Measurements from ENCODE around the gene PTPRT.

The PTPRT gene

DNA sequence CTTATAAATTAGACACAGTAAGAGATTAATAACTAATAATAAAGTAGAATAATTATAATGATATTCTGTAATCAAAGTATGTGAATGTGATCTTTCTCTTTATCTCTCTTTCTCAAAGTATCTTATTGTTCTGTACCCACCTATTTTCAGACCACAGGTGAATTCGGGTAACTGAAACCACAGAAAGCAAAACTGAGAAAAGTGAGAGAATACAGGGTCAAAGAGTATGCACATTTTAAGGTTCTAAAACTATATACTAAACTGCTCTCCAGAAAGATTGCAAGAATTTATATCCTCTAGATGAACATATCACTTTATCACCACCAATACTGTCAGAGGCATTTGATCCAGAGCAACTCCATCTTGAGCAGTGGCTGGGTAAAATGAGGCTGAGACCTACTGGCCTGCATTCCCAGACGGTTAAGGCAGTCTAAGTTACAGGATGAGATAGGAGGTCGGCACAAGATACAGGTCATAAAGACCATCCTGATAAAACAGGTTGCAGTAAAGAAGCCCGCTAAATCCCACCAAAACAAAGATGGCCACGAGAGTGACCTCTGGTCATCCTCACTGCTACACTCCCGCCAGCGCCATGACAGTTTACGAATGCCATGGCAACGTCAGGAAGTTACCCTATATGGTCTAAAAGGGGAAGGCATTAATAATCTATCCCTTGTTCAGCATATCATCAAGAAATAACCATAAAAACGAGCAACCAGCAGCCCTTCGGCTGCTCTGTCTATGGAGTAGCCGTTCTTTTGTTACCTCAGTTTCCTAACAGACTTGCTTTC, 211.3 kb downstream of the PTPRT start:
- ChIA-PET POLR2A (ENCODE audit: low non-redundant PET) (no interaction called here), CTCF (interaction anchor here (0.6 kb wide), 1 partner anchor 827 kb away, joined by 4 read pairs; no protein-coding TSS in a partner anchor)
- TF ChIP-seq, protein P1, sequence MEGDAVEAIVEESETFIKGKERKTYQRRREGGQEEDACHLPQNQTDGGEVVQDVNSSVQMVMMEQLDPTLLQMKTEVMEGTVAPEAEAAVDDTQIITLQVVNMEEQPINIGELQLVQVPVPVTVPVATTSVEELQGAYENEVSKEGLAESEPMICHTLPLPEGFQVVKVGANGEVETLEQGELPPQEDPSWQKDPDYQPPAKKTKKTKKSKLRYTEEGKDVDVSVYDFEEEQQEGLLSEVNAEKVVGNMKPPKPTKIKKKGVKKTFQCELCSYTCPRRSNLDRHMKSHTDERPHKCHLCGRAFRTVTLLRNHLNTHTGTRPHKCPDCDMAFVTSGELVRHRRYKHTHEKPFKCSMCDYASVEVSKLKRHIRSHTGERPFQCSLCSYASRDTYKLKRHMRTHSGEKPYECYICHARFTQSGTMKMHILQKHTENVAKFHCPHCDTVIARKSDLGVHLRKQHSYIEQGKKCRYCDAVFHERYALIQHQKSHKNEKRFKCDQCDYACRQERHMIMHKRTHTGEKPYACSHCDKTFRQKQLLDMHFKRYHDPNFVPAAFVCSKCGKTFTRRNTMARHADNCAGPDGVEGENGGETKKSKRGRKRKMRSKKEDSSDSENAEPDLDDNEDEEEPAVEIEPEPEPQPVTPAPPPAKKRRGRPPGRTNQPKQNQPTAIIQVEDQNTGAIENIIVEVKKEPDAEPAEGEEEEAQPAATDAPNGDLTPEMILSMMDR (conservative IDR thresholded peaks at IDR 0.05; ENCODE audit: low read depth), result no peak
- no peak overlapping the region for H3K27ac ChIP-seq
- DNase-seq (ENCODE audit: low spot score), result no peak

DNA sequence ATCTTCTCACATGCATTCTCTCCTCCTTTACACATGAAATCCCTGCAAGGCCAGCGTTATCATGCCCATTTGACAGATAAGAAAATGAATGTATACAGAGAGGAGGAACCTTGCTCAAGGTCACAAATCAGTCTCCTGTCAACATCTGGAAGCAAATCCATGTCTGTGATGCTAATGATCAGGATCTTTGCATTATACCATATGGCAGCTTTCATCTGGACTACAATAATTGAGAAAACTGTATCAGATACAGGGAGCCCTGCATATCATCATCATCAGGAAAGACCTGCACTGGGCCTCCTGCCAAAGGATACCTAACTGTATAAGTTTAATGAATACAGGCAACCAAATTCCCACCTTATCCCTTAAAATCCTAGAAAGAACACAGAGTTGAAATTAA, 213.7 kb downstream of the PTPRT start:
- ChIA-PET POLR2A (ENCODE audit: low non-redundant PET) (no interaction called here), CTCF (no interaction called here)
- no peak overlapping the region for H3K27ac ChIP-seq
- TF ChIP-seq, protein P1 (conservative IDR thresholded peaks at IDR 0.05; ENCODE audit: low read depth), result no peak
- DNase-seq (ENCODE audit: low spot score), result no peak

DNA sequence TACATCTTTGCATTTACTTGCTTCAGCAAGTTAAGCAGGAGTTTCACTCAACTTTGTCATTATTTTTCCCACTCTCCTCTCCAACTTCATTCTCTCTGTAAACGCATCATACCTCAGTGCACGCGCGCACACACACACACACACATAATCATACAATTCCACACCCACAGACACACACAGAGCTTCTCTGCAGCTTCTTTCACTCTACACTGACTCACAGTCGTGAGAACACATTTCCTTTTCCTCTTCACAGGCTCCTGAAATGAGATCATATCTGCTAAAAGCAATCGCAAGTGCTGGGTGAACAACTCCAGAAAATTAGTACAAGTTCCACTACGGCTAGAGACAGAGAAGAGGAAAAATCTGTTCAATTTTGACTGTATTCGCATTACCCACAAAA, 215.4 kb downstream of the PTPRT start:
- TF ChIP-seq, protein P1 (conservative IDR thresholded peaks at IDR 0.05; ENCODE audit: low read depth), result no peak
- DNase-seq (ENCODE audit: low spot score), result no peak
- no peak overlapping the region for H3K27ac ChIP-seq
- ChIA-PET POLR2A (ENCODE audit: low non-redundant PET) (no interaction called here), CTCF (interaction anchor here (0.7 kb wide), 1 partner anchor 1240 kb away, joined by 4 read pairs; no protein-coding TSS in a partner anchor)

DNA sequence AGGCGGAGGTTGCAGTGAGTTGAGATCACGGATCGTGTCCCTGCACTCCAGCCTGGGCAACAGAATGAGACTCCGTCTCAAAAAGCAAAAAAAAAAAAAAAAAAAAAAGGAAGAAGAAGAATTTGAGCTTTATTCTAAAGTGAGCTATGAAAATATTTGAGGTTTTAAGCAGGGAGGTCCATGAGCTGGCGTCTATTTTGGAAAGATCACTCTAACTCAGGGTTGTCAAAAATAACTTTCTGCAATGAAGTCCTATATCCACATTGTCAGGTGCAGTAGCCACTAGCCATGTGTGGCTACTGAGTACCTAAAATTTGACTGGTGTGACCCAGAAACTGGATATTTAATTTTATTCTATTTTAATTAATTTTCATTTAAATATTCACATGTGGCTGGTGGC, 217.1 kb downstream of the PTPRT start:
- no peak overlapping the region for H3K27ac ChIP-seq
- POLR2A ChIA-PET (ENCODE audit: low non-redundant PET), result no interaction called here
- no peak for DNase-seq (ENCODE audit: low spot score)
- TF ChIP-seq, protein P1 (conservative IDR thresholded peaks at IDR 0.05; ENCODE audit: low read depth), result no peak
- CTCF ChIA-PET, result no interaction called here

DNA sequence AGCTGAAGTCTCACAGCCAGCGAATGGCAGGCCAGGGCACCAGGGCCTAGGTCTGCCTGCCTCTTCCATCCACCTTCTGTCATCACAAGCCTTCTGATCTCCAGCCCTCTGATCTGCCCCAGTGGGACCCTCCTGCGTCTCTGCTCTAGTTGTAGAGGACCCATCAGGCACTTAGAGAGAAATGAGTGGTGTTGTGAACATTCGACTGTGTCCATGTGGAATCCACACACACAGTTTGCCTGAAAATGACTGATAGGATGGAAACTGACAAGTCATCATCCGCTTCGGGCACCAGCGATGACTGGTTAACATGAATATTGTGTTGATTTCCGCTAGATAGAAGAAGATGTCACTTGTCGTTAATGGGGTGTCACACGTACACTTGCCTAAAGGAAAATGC, 221.0 kb downstream of the PTPRT start:
- no peak overlapping the region for H3K27ac ChIP-seq
- DNase-seq (ENCODE audit: low spot score), result no peak
- TF ChIP-seq, protein P1 (conservative IDR thresholded peaks at IDR 0.05; ENCODE audit: low read depth), result no peak
- CTCF ChIA-PET, result no interaction called here
- POLR2A ChIA-PET (ENCODE audit: low non-redundant PET), result no interaction called here

DNA sequence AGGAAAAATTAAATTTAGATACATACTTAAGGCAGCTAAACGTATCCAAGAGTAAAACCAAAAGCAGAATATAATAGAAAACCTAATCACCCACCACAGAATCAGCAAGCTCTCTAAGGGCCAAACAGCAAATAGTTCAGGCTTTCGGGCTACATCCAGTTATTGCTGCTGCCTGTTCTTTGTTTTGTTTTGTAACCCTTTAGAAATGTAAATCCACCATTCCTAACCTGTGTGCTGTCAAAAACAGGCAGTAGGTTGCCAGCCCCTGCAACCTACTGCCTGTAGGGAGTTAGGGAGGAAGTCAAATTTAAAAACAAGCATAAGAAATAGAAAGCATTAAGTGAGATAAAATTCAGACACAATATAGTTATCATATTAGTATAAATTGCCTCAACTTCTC, 225.9 kb downstream of the PTPRT start:
- POLR2A ChIA-PET (ENCODE audit: low non-redundant PET), result no interaction called here
- TF ChIP-seq, protein P1 (conservative IDR thresholded peaks at IDR 0.05; ENCODE audit: low read depth), result no peak
- no peak overlapping the region for H3K27ac ChIP-seq
- CTCF ChIA-PET, result no interaction called here
- DNase-seq (ENCODE audit: low spot score), result no peak

Data from RWPE1 (cell line).